ENCODE measurements around the gene EIPR1.

The EIPR1 gene

DNA sequence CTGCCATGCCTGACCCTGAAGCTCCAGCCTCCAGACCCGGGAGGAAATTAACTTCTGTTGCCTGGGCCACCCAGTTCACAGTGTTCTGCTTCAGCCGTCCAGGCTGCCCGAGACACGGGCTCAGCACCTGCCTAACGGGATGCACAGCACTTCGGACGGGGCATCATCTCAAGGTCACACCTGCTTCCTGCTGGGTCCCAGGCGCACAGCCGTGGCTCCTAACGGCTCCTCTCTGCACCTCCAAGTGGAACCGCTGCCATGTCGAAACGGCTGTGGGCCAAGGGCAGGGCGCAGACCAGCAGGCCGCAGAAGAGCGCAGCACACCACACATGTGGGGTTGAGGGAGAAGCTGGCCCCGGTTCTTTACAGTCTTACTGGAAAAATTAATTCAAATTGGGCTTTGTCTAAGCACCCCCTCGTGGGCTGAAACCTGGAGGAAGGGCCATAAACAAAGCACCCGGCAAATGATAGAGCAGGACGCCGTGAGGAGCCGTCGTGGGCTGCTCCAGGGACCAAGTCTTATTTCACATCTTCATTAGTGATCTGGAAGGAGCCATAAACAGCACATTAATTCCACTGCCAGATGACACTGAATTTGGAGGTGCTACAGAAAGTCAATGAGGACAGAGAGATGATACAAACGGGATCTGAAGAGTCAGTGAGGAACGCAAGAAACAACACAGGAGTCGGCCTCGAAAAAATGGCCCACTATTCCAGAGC lies 59.6 kb downstream of the EIPR1 start:
- no peaks in the 10 kb centered on the region for H3K36me3 ChIP-seq (ENCODE audit: low read depth)
- DNase-seq (ENCODE audit: low spot score) (no peak), ATAC-seq (ENCODE audit: low read depth) (no peak)
- no peak overlapping the region for H3K27ac ChIP-seq (ENCODE audit: poor library complexity, severe bottlenecking)
- H3K4me3 ChIP-seq (ENCODE audit: severe bottlenecking): no peak overlapping the region
- H3K9me3 ChIP-seq (ENCODE audit: severe bottlenecking): no peaks in the 10 kb centered on the region
- H3K4me1 ChIP-seq (ENCODE audit: insufficient read depth, poor library complexity, severe bottlenecking): no peaks in the 10 kb centered on the region
- H3K27me3 ChIP-seq (ENCODE audit: insufficient read depth, poor library complexity, severe bottlenecking): no peaks in the 10 kb centered on the region
- TF ChIP-seq, protein P1, sequence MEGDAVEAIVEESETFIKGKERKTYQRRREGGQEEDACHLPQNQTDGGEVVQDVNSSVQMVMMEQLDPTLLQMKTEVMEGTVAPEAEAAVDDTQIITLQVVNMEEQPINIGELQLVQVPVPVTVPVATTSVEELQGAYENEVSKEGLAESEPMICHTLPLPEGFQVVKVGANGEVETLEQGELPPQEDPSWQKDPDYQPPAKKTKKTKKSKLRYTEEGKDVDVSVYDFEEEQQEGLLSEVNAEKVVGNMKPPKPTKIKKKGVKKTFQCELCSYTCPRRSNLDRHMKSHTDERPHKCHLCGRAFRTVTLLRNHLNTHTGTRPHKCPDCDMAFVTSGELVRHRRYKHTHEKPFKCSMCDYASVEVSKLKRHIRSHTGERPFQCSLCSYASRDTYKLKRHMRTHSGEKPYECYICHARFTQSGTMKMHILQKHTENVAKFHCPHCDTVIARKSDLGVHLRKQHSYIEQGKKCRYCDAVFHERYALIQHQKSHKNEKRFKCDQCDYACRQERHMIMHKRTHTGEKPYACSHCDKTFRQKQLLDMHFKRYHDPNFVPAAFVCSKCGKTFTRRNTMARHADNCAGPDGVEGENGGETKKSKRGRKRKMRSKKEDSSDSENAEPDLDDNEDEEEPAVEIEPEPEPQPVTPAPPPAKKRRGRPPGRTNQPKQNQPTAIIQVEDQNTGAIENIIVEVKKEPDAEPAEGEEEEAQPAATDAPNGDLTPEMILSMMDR (IDR thresholded peaks at IDR 0.05; ENCODE audit: poor library complexity, severe bottlenecking): no peak

DNA sequence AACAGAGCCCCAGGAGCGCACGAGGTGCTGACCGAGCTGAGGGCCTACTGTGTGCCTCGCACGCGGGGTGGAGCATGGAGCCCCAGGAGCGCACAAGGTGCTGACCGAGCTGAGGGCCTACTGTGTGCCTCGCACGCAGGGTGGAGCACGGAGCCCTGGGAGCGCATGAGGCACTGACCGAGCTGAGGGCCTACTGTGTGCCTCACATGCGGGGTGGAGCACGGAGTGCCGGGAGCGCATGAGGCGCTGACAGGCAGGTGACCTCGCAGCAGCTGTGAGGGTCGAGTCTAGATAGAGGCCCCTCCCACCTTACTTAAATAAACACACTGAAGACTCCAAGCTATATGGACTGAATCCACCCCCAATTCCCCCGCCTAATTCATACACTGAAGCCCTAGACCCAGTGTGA lies 60.3 kb downstream of the EIPR1 start:
- Histone ChIP-seq H3K27me3 (ENCODE audit: insufficient read depth, poor library complexity, severe bottlenecking) (no peaks in the 10 kb centered on the region), H3K4me1 (ENCODE audit: insufficient read depth, poor library complexity, severe bottlenecking) (no peaks in the 10 kb centered on the region), H3K36me3 (ENCODE audit: low read depth) (no peaks in the 10 kb centered on the region), H3K27ac (ENCODE audit: poor library complexity, severe bottlenecking) (no peak overlapping the region), H3K4me3 (ENCODE audit: severe bottlenecking) (no peak overlapping the region), H3K9me3 (ENCODE audit: severe bottlenecking) (no peaks in the 10 kb centered on the region)
- DNase-seq (ENCODE audit: low spot score) (no peak), ATAC-seq (ENCODE audit: low read depth) (no peak)
- TF ChIP-seq, protein P1 (IDR thresholded peaks at IDR 0.05; ENCODE audit: poor library complexity, severe bottlenecking): no peak

DNA sequence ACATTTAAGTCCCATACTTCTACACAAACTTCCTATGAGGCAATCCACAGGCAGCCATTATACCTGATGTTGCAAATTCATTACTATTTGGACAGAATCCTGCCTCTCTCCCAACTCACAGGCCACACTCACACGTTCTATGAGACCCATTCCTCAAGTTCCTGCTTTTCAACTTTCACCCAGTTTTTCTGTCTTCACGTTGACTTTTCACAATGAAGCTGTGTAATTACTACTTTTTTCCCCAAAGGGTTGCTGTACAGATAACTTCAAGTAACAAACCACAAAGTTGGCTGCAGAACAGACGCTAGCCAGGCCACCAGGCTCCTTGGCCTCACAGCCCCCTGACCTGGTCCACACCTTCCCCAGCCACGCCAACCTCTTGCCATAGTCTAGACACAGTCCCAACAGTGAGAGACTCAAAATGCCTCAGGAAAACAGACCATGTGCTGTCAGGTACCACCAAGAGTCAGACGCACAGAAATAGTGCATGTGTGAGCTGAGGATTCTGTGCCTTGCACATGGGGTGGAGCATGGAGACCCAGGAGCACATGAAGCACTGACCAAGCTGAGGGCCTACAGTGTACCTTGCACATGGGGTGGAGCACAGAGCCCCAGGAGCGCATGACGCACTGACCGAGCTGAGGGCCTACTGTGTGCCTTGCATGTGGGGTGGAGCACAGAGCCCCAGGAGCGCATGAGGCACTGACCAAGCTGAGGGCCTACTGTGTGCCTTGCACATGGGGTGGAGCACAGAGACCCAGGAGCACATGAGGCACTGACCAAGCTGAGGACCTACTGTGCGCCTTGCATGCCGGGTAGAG lies 61.0 kb downstream of the EIPR1 start:
- ATAC-seq (ENCODE audit: low read depth) (no peak), DNase-seq (ENCODE audit: low spot score) (no peak)
- Histone ChIP-seq H3K27me3 (ENCODE audit: insufficient read depth, poor library complexity, severe bottlenecking) (no peaks in the 10 kb centered on the region), H3K9me3 (ENCODE audit: severe bottlenecking) (no peaks in the 10 kb centered on the region), H3K27ac (ENCODE audit: poor library complexity, severe bottlenecking) (no peak overlapping the region), H3K36me3 (ENCODE audit: low read depth) (no peaks in the 10 kb centered on the region), H3K4me1 (ENCODE audit: insufficient read depth, poor library complexity, severe bottlenecking) (no peaks in the 10 kb centered on the region), H3K4me3 (ENCODE audit: severe bottlenecking) (no peak overlapping the region)
- TF ChIP-seq, protein P1 (IDR thresholded peaks at IDR 0.05; ENCODE audit: poor library complexity, severe bottlenecking): no peak

DNA sequence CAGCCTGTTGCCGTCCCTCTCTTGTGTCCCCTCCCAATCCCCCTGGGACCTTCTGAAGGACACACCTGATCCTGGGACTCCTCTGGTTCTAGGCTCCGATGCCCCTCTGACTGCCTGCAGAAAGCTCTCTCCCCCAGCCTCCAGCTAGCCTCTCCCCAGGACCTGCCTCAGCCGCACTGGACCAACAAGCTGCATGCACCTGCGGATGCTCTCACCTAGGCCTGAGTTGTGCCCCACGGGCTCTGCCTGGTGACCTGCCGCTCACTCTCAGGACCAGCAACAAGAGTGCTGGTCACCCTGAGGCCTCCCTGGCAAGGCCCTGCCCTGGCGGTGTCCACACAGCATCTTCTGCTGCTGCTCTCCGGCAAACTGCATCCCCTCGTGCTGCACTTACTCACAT lies 63.0 kb downstream of the EIPR1 start:
- ATAC-seq (ENCODE audit: low read depth): peak; percentile 12; the same call in 1 of the 3 replicates
- TF ChIP-seq, protein P1 (IDR thresholded peaks at IDR 0.05; ENCODE audit: poor library complexity, severe bottlenecking): no peak
- no peak for DNase-seq (ENCODE audit: low spot score)
- no peaks in the 10 kb centered on the region for H3K36me3 ChIP-seq (ENCODE audit: low read depth)
- H3K9me3 ChIP-seq (ENCODE audit: severe bottlenecking): no peaks in the 10 kb centered on the region
- H3K27me3 ChIP-seq (ENCODE audit: insufficient read depth, poor library complexity, severe bottlenecking): no peaks in the 10 kb centered on the region
- H3K4me3 ChIP-seq (ENCODE audit: severe bottlenecking): no peak overlapping the region
- H3K4me1 ChIP-seq (ENCODE audit: insufficient read depth, poor library complexity, severe bottlenecking): no peaks in the 10 kb centered on the region
- no peak overlapping the region for H3K27ac ChIP-seq (ENCODE audit: poor library complexity, severe bottlenecking)

Measured in RWPE2 (cell line).